ENCODE measurements around the gene PRKAA2. TPM values are rescaled to one million over a fixed set of nuclear protein-coding genes. Genes with fewer than 3 reads are reported as not detected.
A peak's percentile ranks its signal among the peaks of the same experiment; 100 is the strongest.

The PRKAA2 gene
- total RNA-seq, 1 experiment from 2014 or later, result 0.05 TPM

DNA sequence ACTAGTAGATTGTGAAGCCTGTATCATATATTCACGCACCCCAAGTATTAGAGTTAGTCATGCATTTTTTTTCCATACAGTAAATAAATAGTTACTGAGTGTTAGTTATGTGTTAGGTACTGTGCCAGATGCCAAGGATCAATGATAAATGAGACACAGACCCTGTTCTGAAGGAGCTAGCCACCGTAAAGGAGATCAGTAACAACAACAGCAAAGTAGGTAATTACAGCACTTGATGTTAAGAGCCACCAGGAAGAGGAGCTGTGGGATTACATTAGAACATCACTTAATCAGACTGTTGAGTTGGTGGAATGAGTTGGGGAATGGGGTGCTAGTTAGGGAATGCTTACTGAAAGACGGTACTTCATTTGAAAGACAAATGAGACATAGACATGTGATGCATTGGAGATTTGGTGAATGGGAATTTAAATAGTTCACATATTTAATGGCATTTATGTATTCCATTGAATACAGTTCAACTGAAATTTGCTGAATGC is 21.0 kb downstream of the PRKAA2 start:
- DNase-seq (ENCODE audit: low read depth in 1 of 2, low spot score in 2 of 2), result no peak
- Histone ChIP-seq H3K36me3 (no peaks in the 10 kb centered on the region), H3K4me3 (no peak overlapping the region), H3K4me1 (replicated peaks) (no peaks in the 10 kb centered on the region), H3K27me3 (replicated peaks) (no peaks in the 10 kb centered on the region; the same call in 1 of the 2 replicates), H3K27ac (no peak overlapping the region), H3K9me3 (replicated peaks) (no peaks in the 10 kb centered on the region)

DNA sequence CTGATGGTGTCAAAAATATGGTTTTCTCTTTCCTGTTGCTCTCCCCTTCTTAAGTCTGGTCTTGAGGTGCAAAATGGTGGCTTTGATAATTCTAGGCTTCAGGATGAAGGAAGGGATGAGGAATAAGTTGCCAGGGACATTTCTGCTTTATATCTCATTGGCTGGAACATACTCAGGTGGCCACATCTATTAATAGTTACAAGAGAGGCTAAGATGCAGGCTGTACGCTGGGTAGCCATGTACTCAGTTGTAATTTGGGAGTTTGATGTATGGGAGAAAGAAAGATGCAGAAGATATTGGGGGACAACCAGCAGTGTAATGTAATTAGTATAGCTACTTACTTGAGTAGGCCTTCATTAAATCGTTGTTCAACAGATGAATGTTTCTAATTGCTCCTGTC is 25.2 kb downstream of the PRKAA2 start:
- H3K36me3 ChIP-seq, result no peaks in the 10 kb centered on the region
- H3K4me3 ChIP-seq, result no peak overlapping the region

DNA sequence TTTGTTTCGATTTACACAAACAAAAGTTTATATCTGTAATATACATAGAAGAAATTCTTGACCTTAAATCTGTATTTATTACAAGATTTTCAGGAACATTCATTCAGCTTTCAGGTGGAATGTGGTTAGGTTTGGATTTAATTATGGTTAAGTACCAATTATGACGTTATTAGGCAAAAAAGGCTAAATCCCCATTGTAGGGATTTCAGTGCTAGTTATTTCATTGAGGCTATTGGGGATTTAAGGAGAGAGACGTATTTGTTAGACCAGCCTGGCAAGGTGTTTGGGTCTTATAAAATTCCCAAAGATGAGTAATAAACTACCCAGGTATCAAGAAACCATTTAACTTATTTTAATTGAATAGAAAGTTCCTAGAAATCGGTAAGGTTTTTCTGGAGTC is 26.0 kb downstream of the PRKAA2 start:
- H3K9me3 ChIP-seq (replicated peaks), result no peaks in the 10 kb centered on the region

More for the DNA sequence above, 25.2 kb downstream of the PRKAA2 start:
- H3K4me1 ChIP-seq (replicated peaks), result no peaks in the 10 kb centered on the region
- no peaks in the 10 kb centered on the region; the same call in 1 of the 2 replicates for H3K27me3 ChIP-seq (replicated peaks)
- H3K27ac ChIP-seq, result no peak overlapping the region
- no peak for DNase-seq (ENCODE audit: low read depth in 1 of 2, low spot score in 2 of 2)
- H3K9me3 ChIP-seq (replicated peaks), result no peaks in the 10 kb centered on the region

DNA sequence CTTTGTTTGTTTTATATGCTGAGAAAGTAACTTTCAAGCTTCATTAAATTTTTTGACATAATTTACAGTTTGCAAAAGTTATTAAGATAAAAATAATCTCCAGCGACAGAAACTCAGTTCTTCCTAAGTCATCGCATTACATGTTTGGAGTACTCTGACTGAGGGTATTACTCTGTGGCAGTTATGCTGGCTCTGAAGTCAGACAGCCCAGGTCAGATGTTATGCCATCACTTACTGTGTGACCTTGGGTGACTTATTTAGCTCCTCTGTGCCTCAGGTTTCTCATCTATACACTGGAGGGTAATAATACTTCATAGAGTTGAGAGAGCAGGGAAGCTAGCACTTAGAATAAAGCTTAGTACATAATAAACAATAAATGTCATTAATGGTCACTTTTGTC is 26.4 kb downstream of the PRKAA2 start:
- no peaks in the 10 kb centered on the region for H3K4me1 ChIP-seq (replicated peaks)
- H3K27ac ChIP-seq, result no peak overlapping the region
- H3K9me3 ChIP-seq (replicated peaks), result no peaks in the 10 kb centered on the region
- no peak overlapping the region for H3K4me3 ChIP-seq
- H3K27me3 ChIP-seq (replicated peaks), result no peaks in the 10 kb centered on the region; the same call in 1 of the 2 replicates
- H3K36me3 ChIP-seq, result no peaks in the 10 kb centered on the region
- DNase-seq (ENCODE audit: low read depth in 1 of 2, low spot score in 2 of 2), result no peak

More for the DNA sequence above, 26.0 kb downstream of the PRKAA2 start:
- Histone ChIP-seq H3K27me3 (replicated peaks) (no peaks in the 10 kb centered on the region; the same call in 1 of the 2 replicates), H3K4me1 (replicated peaks) (no peaks in the 10 kb centered on the region), H3K36me3 (no peaks in the 10 kb centered on the region), H3K4me3 (no peak overlapping the region), H3K27ac (no peak overlapping the region)
- DNase-seq (ENCODE audit: low read depth in 1 of 2, low spot score in 2 of 2), result no peak

DNA sequence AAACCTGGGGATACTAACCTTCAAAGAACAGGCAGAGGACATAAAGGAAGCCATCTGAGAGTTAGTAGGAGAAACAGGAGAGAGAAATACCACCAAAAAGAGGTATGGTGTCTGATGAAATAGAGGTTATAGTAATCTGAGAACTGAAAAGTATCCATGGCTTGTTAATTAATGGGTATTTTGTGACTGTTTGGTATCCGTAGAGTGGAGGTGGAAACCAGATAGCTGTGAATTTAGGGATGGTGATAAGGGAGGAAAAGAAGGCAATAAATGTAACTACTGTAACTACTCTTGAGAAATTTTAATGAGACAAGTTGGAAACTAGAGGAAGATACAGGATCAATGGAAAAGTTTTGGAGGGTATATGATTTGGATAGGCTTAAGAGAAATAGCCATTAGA is 27.5 kb downstream of the PRKAA2 start:
- H3K27ac ChIP-seq, result no peak overlapping the region
- 0 out of 2 replicates have a peak, but pooled peaks cover 3% of the 10 kb centered on the region for H3K4me1 ChIP-seq (replicated peaks)
- no peak overlapping the region for H3K4me3 ChIP-seq
- H3K27me3 ChIP-seq (replicated peaks), result no peaks in the 10 kb centered on the region
- no peak for DNase-seq (ENCODE audit: low read depth in 1 of 2, low spot score in 2 of 2)
- H3K9me3 ChIP-seq (replicated peaks), result no peaks in the 10 kb centered on the region
- no peaks in the 10 kb centered on the region for H3K36me3 ChIP-seq

DNA sequence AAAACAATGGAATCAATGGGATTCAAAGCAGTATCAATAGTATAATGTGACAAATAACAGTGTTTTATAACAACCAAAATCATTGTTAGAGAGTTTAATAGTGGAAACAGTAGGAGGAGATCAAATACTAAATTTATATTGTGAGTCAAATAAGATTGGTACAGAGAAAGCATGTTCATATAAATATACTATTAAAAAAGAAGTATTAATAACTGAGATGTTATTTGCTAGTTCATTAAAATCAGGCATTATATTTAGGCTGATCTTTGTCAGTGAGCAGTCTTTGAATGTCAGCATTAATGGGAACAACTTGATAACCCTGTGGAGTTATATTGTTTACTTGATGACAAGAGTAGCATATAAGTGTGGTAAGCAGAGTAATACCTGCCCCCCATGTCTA is 30.6 kb downstream of the PRKAA2 start:
- Histone ChIP-seq H3K9me3 (replicated peaks) (no peaks in the 10 kb centered on the region), H3K27me3 (replicated peaks) (no peaks in the 10 kb centered on the region), H3K4me3 (no peak overlapping the region), H3K27ac (no peak overlapping the region), H3K4me1 (replicated peaks) (0 out of 2 replicates have a peak, but pooled peaks cover 3% of the 10 kb centered on the region), H3K36me3 (no peaks in the 10 kb centered on the region)
- DNase-seq (ENCODE audit: low read depth in 1 of 2, low spot score in 2 of 2), result no peak

DNA sequence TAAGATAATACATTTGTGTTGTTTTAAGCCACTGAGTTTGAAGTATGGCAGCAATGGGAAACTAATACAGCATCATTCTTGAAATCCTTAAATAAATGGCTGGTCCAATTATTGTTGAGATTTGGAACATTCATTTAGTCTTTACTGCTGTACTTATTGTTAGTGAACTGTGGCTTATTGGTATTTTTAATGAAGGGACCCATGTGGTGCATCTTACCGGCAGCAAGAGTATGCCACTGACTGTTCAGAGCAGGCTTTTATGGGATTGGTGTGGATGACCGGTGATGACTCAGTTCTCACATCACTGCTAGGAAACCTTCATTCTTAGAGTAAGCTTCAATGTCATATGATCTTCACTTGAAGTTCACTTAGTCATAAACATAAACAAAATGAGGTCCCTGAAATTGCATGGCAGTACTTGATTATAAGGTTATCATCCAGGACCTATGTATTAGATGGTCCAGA is 31.5 kb downstream of the PRKAA2 start:
- no peaks in the 10 kb centered on the region for H3K27me3 ChIP-seq (replicated peaks)
- H3K4me1 ChIP-seq (replicated peaks), result 0 out of 2 replicates have a peak, but pooled peaks cover 3% of the 10 kb centered on the region
- H3K4me3 ChIP-seq, result no peak overlapping the region
- no peaks in the 10 kb centered on the region for H3K9me3 ChIP-seq (replicated peaks)
- peak in 1 of 2 experiments; percentile 20 for DNase-seq (ENCODE audit: low read depth in 1 of 2, low spot score in 2 of 2)
- H3K27ac ChIP-seq, result no peak overlapping the region
- no peaks in the 10 kb centered on the region for H3K36me3 ChIP-seq

DNA sequence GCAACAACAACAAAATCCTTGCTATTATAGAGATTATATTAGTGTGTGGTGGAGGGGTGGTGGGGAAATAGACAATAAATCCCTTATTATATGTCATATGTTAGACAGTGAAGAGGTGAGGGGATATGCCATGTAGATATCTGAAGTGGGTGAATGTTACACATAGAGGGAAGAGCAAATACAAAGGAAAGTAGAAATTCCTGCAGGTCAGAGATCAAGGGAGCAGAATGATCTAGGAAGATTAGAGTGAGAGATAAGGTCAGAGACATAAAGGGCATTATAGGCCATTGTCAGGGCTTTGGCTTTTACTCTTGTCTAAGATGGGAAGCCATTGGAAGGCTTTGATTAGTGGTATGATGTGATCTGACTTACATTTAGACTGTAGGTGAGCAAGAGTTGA is 38.5 kb downstream of the PRKAA2 start:
- H3K9me3 ChIP-seq (replicated peaks), result no peaks in the 10 kb centered on the region
- no peaks in the 10 kb centered on the region for H3K36me3 ChIP-seq
- H3K4me1 ChIP-seq (replicated peaks), result peaks cover 10% of the 10 kb centered on the region
- DNase-seq (ENCODE audit: low read depth in 1 of 2, low spot score in 2 of 2), result no peak
- H3K4me3 ChIP-seq, result no peak overlapping the region
- H3K27ac ChIP-seq, result no peak overlapping the region
- no peaks in the 10 kb centered on the region for H3K27me3 ChIP-seq (replicated peaks)

DNA sequence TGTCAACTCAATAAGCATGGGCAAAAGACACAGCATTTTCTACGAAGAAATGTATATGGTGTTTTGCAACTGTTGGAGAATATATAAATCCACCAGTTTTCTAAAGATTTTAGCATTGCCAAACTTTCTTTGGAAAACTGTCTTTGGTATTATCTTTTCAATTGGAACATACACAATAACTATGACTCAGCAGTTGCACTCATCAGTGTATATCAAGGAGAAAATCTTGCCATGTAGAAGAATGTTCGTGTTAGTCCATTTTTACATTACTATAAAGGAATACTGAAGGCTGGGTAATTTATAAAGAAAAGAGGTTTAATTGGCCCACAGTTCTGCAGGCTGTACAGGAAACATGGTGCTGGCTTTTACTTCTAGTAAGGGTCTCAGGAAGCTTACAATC is 41.1 kb downstream of the PRKAA2 start:
- no peak overlapping the region for H3K4me3 ChIP-seq
- H3K27ac ChIP-seq, result no peak overlapping the region; the same call in 1 of the 2 replicates
- H3K27me3 ChIP-seq (replicated peaks), result no peaks in the 10 kb centered on the region
- no peaks in the 10 kb centered on the region for H3K9me3 ChIP-seq (replicated peaks)
- H3K36me3 ChIP-seq, result no peaks in the 10 kb centered on the region
- H3K4me1 ChIP-seq (replicated peaks), result peaks cover 14% of the 10 kb centered on the region
- DNase-seq (ENCODE audit: low read depth in 1 of 2, low spot score in 2 of 2), result no peak

DNA sequence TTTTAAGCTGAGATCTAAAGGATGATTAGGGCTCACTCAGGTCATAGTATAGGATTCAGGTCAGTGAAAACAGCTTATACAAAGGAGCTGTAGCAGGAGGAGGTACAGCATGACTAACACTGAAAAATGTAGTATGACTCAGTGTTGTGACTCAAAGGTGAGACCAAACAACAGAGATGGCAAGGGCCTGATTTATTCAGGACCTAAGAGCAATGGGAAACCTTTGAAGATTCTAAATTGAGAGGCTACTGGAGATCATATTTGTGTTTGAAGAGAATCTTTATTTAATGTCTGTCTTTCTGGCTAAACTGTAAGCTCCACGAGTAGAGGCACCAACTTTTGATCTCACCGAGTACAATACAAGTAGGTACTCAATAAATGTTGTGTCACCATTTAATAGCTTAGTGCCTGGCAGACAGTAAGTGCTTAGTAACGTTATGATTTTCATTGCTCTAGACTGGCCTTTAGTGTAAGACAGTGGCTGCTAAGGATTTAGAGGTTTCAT is 43.5 kb downstream of the PRKAA2 start:
- no peak overlapping the region for H3K27ac ChIP-seq
- DNase-seq (ENCODE audit: low read depth in 1 of 2, low spot score in 2 of 2), result peak in 1 of 2 experiments; percentile 34
- no peaks in the 10 kb centered on the region for H3K9me3 ChIP-seq (replicated peaks)

DNA sequence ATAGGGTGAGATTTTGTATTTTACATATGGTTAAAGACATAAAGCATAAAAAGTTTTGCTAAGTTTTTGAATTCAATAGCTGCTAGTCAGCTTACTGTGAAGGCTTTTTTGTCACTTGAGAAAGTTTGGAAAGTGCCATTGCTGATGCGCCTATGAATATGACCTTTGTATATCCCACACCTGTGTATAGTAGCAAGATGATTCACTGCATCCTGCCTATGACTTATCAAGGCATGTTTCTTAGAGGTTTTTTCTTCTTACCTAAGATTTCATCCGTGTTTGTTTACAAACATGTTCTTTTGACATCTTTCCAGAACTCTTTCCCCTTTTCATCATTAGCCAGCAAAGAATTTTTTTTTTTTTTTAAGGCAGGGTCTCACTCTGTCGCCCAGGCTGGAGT is 51.5 kb downstream of the PRKAA2 start:
- no peak for DNase-seq (ENCODE audit: low read depth in 1 of 2, low spot score in 2 of 2)
- Histone ChIP-seq H3K4me3 (no peak overlapping the region), H3K9me3 (replicated peaks) (no peaks in the 10 kb centered on the region), H3K4me1 (replicated peaks) (no peaks in the 10 kb centered on the region), H3K27me3 (replicated peaks) (no peaks in the 10 kb centered on the region), H3K36me3 (no peaks in the 10 kb centered on the region), H3K27ac (no peak overlapping the region)

More for the DNA sequence above, 43.5 kb downstream of the PRKAA2 start:
- H3K36me3 ChIP-seq, result no peaks in the 10 kb centered on the region
- no peaks in the 10 kb centered on the region for H3K27me3 ChIP-seq (replicated peaks)
- H3K4me3 ChIP-seq, result no peak overlapping the region
- peaks cover 14% of the 10 kb centered on the region for H3K4me1 ChIP-seq (replicated peaks)

DNA sequence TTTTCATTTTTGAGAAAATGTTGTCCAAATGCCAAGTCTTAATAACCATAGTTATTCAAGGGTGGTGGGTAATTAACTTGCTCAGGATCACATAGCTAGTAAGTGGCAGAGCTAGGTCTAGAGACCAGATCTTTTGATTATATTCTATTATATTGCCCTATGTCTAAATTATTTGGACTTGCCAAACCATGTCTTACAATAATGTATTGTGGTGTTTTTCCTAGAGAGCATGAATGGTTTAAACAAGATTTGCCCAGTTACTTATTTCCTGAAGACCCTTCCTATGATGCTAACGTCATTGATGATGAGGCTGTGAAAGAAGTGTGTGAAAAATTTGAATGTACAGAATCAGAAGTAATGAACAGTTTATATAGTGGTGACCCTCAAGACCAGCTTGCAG is 58.6 kb downstream of the PRKAA2 start:
- Histone ChIP-seq H3K4me1 (replicated peaks) (no peaks in the 10 kb centered on the region), H3K4me3 (no peak overlapping the region), H3K27me3 (replicated peaks) (no peaks in the 10 kb centered on the region), H3K27ac (no peak overlapping the region), H3K9me3 (replicated peaks) (no peaks in the 10 kb centered on the region), H3K36me3 (no peaks in the 10 kb centered on the region)
- no peak for DNase-seq (ENCODE audit: low read depth in 1 of 2, low spot score in 2 of 2)

DNA sequence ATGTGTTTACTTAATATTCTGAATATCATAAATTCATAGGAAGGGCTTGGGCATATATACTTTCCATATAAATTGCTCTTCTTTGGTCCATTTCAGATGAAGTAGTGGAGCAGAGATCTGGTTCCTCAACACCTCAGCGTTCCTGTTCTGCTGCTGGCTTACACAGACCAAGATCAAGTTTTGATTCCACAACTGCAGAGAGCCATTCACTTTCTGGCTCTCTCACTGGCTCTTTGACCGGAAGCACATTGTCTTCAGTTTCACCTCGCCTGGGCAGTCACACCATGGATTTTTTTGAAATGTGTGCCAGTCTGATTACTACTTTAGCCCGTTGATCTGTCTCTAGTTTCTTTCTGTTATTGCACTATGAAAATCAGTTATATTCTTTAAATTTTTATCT is 62.3 kb downstream of the PRKAA2 start:
- Histone ChIP-seq H3K9me3 (replicated peaks) (no peaks in the 10 kb centered on the region), H3K27ac (no peak overlapping the region), H3K36me3 (no peaks in the 10 kb centered on the region), H3K4me1 (replicated peaks) (peaks cover 6% of the 10 kb centered on the region), H3K27me3 (replicated peaks) (no peaks in the 10 kb centered on the region), H3K4me3 (no peak overlapping the region)
- DNase-seq (ENCODE audit: low read depth in 1 of 2, low spot score in 2 of 2), result no peak

DNA sequence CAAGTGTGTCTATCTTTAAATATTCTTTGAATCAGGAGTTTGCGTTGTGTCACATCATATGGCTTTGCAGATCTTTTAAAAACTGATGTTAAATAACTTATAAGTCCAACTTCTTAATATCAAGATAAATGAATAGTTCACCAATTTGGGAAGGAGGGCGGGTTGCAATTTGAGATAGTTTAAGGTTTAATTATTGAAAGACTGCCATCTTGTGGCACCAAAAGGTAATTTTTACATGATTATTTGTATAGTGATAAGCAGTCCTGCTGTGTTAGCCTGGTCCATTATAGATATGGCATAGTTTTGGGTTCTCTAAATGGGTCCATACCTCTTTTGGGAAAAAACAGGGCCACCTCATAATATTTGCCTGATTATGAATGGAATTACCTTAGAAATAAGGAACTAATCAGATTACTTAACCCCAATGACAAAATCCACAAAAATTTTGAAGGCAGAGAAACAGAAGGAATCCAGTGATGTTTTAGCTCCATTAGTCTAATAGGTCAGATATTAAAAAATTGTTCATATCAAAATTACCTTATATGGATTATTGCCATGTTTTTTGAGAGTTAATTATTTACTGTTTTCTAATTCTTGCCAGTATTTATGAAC is 64.3 kb downstream of the PRKAA2 start:
- H3K27me3 ChIP-seq (replicated peaks), result no peaks in the 10 kb centered on the region
- H3K36me3 ChIP-seq, result no peaks in the 10 kb centered on the region
- H3K27ac ChIP-seq, result no peak overlapping the region
- no peaks in the 10 kb centered on the region for H3K9me3 ChIP-seq (replicated peaks)
- H3K4me1 ChIP-seq (replicated peaks), result peaks cover 6% of the 10 kb centered on the region
- no peak overlapping the region for H3K4me3 ChIP-seq
- DNase-seq (ENCODE audit: low read depth in 1 of 2, low spot score in 2 of 2), result peak in 1 of 2 experiments; percentile 50
